Stomach (tissue), 4 donors: Measurements from ENCODE around the gene GOSR2.

Experiments used
- EP300 ChIP-seq: sonication (generic); formaldehyde crosslinking; IDR thresholded peaks from one replicate; pipeline ENCODE4 v1.6.1; 2017; ENCODE audit warnings: antibody characterized with exemption
- POLR2A ChIP-seq, 4 donors: fragments of 450-650 bp; IDR thresholded peaks; one replicate each; pipeline ENCODE4 v1.6.1; 2016; ENCODE audit warnings: antibody characterized with exemption in 4 of 4, control low read depth in 2 of 4, mild to moderate bottlenecking in 1 of 4, moderate library complexity in 1 of 4
- POLR2AphosphoS5 ChIP-seq, 3 donors: sonication (generic); formaldehyde crosslinking; IDR thresholded peaks; one replicate each; pipeline ENCODE4 v1.6.1; 2016; ENCODE audit warnings: antibody characterized with exemption in 3 of 3
- TF ChIP-seq, protein P1 (sequence below), 7 experiments: fragments of 450-650 bp in 4 of 7; fragments of 200-600 bp in 3 of 7; sonication (generic) in 3 of 7; IDR thresholded peaks; one replicate each; pipeline ENCODE4 v1.5.1; 2016 to 2019; ENCODE audit warnings: antibody characterized with exemption in 7 of 7, control low read depth in 2 of 7, mild to moderate bottlenecking in 1 of 7

- TF ChIP-seq, protein P1, sequence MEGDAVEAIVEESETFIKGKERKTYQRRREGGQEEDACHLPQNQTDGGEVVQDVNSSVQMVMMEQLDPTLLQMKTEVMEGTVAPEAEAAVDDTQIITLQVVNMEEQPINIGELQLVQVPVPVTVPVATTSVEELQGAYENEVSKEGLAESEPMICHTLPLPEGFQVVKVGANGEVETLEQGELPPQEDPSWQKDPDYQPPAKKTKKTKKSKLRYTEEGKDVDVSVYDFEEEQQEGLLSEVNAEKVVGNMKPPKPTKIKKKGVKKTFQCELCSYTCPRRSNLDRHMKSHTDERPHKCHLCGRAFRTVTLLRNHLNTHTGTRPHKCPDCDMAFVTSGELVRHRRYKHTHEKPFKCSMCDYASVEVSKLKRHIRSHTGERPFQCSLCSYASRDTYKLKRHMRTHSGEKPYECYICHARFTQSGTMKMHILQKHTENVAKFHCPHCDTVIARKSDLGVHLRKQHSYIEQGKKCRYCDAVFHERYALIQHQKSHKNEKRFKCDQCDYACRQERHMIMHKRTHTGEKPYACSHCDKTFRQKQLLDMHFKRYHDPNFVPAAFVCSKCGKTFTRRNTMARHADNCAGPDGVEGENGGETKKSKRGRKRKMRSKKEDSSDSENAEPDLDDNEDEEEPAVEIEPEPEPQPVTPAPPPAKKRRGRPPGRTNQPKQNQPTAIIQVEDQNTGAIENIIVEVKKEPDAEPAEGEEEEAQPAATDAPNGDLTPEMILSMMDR (IDR thresholded peaks at IDR 0.05), result no peak
- TF ChIP-seq POLR2A (IDR thresholded peaks at IDR 0.05), result no peak
- no peak for TF ChIP-seq POLR2AphosphoS5 (IDR thresholded peaks at IDR 0.05)
- TF ChIP-seq EP300, result no peak
Measured at GRCh38 chr17:46951706-46952105, 28.7 kb downstream of the GOSR2 start.
